ENCODE data around the gene PLEKHB2. TPM values are rescaled to one million over a fixed set of nuclear protein-coding genes. Genes with fewer than 3 reads are reported as not detected.

PLEKHB2 gene
- total RNA-seq, 1 donor from 2014 or later: 102 TPM

Other genes with a start within 250 kb of the PLEKHB2 start
- gene FAM168B, start 11.9 kb upstream of the PLEKHB2 start, total RNA-seq: 78.4 and 113 TPM in 2 replicates
- gene POTEE, start 104.2 kb downstream of the PLEKHB2 start, total RNA-seq: 0.25 and 0.26 TPM in 2 replicates